ENCODE data around the gene TBP.

The TBP gene

DNA sequence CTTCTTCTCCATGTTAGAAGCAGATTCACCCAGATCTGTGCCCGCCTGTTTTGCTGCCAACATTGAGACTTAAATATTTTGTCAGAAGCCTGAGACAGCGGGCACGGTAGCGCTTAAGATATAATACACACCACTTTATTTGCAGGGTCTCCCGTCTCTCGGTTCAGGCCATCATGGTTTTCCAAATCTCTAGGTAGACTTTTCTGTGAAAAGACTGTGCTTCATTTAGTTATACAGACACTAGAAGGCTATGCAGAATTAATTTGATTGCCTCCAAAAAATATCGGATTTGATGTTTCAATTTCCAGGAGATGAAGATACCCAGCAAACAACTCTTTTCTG is 598 bp downstream of the TBP start:
- DNase-seq (no peak), ATAC-seq (no peak)
- Mint-ChIP-seq H3K4me1 (peaks cover 37% of the 10 kb centered on the region), H3K4me3 (no peak overlapping the region), H3K27ac (no peak overlapping the region), H3K9me3 (no peaks in the 10 kb centered on the region), H3K36me3 (ENCODE audit: low read depth) (peaks cover 27% of the 10 kb centered on the region), H3K27me3 (no peaks in the 10 kb centered on the region)

DNA sequence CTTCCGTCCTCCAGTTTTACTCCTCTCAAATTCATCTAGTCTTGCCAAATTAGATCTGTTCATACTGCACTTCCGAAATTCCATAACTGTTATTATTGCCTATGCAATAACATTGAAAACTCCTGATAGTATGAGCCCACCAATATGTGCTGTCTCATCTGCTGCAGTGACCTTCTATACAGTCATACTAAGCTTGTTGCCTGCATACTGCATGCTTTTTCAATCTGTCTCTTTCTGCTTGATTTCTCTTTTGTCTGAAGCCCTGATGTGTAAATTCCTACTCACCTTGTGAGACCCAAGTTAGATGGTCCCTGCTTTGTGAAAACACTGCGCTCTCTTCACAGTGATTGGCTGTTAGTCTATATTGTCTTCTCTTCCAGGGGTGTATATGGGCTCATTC is 1.1 kb downstream of the TBP start:
- H3K36me3 Mint-ChIP-seq (ENCODE audit: low read depth) = peaks cover 27% of the 10 kb centered on the region
- ATAC-seq (no peak), DNase-seq (no peak)
- no peaks in the 10 kb centered on the region for H3K9me3 Mint-ChIP-seq
- H3K27ac Mint-ChIP-seq = no peak overlapping the region
- H3K27me3 Mint-ChIP-seq = no peaks in the 10 kb centered on the region
- peaks cover 33% of the 10 kb centered on the region for H3K4me1 Mint-ChIP-seq
- no peak overlapping the region for H3K4me3 Mint-ChIP-seq

DNA sequence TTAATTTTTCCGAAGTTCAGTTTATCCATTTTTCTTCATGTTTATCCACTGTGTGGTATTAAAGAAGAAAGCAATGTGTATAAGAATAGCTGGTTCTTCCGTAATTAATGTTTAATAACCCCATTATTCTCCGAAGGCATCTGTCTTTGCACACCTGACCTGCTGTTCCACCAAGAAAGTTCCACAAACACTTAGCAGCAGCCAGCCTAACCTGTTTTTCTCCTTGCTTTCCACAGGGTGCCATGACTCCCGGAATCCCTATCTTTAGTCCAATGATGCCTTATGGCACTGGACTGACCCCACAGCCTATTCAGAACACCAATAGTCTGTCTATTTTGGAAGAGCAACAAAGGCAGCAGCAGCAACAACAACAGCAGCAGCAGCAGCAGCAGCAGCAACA is 7.4 kb downstream of the TBP start:
- Mint-ChIP-seq H3K4me1 (peaks cover 19% of the 10 kb centered on the region), H3K9me3 (no peaks in the 10 kb centered on the region), H3K36me3 (ENCODE audit: low read depth) (peaks cover 42% of the 10 kb centered on the region)

DNA sequence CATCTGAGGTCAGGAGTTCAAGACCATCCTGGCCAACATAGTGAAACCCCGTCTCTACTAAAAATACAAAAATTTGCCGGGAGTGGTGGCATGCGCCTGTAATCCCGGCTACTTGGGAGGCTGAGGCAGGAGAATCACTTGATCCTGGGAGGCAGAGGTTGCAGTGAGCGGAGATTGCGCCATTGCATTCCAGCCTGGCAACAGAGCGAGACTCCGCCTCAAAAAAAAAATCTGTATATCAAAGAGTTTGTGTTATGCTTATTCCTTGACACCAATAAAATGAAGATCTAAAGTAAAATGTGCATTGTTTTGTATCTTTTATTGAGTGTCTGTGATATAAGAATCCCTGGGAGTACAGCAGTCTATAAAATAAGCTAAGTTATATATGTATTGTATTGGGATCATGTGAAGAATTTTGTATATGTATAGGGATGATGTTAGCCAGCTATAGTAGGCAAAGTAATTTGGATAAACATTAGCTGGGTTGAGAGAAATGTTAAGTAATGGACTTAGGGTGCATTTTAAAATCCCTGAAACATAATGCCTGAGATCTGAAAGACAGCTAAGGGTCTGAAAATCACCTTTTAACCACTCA is 10.9 kb downstream of the TBP start:
- Mint-ChIP-seq H3K36me3 (ENCODE audit: low read depth) (peaks cover 46% of the 10 kb centered on the region), H3K4me3 (no peak overlapping the region), H3K4me1 (peaks cover 2% of the 10 kb centered on the region), H3K27me3 (no peaks in the 10 kb centered on the region), H3K9me3 (no peaks in the 10 kb centered on the region), H3K27ac (no peak overlapping the region)
- ATAC-seq (no peak), DNase-seq (no peak)

More for the DNA sequence above, 7.4 kb downstream of the TBP start:
- Mint-ChIP-seq H3K27ac (no peak overlapping the region), H3K27me3 (no peaks in the 10 kb centered on the region), H3K4me3 (no peak overlapping the region)
- DNase-seq = no peak
- ATAC-seq = no peak

DNA sequence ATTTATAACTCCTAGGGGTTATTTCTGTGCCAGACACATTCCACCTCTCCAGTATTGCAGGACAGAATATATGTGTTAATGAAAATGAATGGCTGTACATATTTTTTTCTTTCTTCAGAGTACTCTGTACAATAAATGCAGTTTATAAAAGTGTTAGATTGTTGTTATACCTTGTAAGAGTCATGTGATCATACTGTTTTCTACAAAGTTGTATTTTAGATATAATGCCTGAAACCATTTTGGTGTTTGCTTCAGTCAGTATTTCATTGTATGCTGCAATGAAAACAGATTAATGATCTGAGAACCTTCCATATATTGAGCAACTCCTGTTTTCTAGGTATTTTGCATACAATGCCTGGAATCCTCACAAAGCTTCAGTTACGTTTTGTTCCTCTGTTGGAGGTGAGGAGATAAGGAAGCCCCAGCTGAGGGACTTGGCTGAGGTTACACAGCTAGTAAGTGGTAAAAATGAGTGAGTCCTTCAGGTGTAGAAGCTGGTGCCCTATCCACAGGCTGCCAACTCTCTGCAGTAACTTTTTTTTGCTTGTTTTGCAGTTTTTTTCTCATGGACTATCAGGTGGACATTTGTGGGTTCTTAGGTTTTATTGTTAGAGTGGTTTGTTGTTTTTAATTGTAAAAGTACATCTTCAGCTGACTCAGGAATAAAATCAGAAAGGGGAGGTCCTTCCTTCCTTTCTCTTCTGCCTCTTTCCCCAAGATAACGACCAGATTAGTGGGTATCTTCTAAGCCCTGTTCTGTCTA is 18.7 kb downstream of the TBP start:
- ATAC-seq = no peak
- no peak overlapping the region for H3K27ac Mint-ChIP-seq
- H3K36me3 Mint-ChIP-seq (ENCODE audit: low read depth) = peaks cover 36% of the 10 kb centered on the region

DNA sequence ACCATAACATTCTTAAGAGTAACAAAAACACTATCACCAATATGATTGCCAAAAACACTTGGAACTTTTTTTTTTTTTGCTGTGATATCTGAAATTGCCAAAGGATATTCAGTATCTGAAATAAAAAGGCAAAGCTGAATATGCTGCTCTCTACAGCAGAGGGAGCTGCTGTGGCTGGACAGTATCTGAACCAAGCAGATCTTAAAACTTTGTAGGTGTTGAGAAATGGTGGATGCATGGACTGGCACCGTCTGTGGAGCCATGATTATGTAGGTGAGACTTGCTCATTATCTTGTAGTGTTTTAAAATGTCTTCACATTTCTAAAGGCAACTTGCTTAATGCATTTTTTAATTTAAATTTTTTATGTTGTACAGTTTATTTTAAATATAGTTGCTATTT is 21.1 kb downstream of the TBP start:
- H3K4me1 Mint-ChIP-seq = peaks cover 7% of the 10 kb centered on the region
- H3K27ac Mint-ChIP-seq = no peak overlapping the region
- no peak for ATAC-seq

More for the DNA sequence above, 18.7 kb downstream of the TBP start:
- Mint-ChIP-seq H3K9me3 (no peaks in the 10 kb centered on the region), H3K4me1 (no peaks in the 10 kb centered on the region), H3K4me3 (no peak overlapping the region), H3K27me3 (no peaks in the 10 kb centered on the region)
- DNase-seq = no peak

DNA sequence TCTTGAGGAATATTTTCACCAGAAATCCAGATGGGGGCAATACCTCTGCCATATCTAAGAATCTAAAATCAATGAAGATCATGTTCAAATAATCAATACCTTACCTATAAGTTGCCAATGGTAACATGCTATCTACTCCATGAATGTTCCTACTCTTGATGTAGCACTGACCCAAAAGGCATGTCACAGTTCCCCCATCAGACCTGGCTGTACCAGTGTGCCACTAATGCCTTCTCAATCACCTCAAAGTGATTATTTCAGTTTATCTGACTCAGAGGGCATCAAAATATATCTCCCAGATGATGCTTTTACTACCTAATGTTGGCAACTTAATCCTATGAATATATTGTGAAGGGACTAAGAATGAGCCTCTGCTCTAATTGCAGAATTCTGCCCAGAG is 24.7 kb downstream of the TBP start:
- H3K4me1 Mint-ChIP-seq = peaks cover 34% of the 10 kb centered on the region
- H3K27ac Mint-ChIP-seq = peak overlapping the region; percentile 21
- no peaks in the 10 kb centered on the region for H3K9me3 Mint-ChIP-seq
- ATAC-seq (no peak), DNase-seq (no peak)
- no peak overlapping the region for H3K4me3 Mint-ChIP-seq
- no peaks in the 10 kb centered on the region for H3K27me3 Mint-ChIP-seq
- peaks cover 61% of the 10 kb centered on the region for H3K36me3 Mint-ChIP-seq (ENCODE audit: low read depth)

More for the DNA sequence above, 21.1 kb downstream of the TBP start:
- H3K9me3 Mint-ChIP-seq = no peaks in the 10 kb centered on the region
- H3K27me3 Mint-ChIP-seq = no peaks in the 10 kb centered on the region
- DNase-seq = no peak
- no peak overlapping the region for H3K4me3 Mint-ChIP-seq
- peaks cover 39% of the 10 kb centered on the region for H3K36me3 Mint-ChIP-seq (ENCODE audit: low read depth)

DNA sequence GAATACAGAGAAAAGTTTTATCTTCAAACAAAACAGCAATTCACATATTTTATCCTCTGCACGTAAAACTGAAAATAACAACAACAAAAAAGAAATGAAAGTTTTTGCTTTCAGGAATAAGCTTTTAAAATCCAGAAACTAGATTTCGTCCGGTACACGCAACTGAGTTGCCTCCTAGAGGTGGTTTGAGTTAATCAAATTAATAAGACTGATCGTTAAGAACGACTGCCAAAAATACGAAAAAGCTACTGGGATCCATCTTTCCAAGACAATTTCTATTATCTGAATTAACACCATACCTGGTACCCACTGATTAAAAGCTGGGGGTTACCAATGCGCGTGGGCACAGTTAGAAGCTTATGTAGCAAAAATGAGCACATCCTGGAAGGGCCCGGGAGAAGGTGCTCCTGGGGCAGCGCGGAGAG is 29.6 kb downstream of the TBP start:
- Mint-ChIP-seq H3K4me3 (peak overlapping the region; percentile 98), H3K9me3 (no peaks in the 10 kb centered on the region), H3K27ac (peak overlapping the region; percentile 94), H3K36me3 (ENCODE audit: low read depth) (peaks cover 46% of the 10 kb centered on the region), H3K27me3 (no peaks in the 10 kb centered on the region), H3K4me1 (peaks cover 41% of the 10 kb centered on the region)
- no peak for DNase-seq
- ATAC-seq = no peak

DNA sequence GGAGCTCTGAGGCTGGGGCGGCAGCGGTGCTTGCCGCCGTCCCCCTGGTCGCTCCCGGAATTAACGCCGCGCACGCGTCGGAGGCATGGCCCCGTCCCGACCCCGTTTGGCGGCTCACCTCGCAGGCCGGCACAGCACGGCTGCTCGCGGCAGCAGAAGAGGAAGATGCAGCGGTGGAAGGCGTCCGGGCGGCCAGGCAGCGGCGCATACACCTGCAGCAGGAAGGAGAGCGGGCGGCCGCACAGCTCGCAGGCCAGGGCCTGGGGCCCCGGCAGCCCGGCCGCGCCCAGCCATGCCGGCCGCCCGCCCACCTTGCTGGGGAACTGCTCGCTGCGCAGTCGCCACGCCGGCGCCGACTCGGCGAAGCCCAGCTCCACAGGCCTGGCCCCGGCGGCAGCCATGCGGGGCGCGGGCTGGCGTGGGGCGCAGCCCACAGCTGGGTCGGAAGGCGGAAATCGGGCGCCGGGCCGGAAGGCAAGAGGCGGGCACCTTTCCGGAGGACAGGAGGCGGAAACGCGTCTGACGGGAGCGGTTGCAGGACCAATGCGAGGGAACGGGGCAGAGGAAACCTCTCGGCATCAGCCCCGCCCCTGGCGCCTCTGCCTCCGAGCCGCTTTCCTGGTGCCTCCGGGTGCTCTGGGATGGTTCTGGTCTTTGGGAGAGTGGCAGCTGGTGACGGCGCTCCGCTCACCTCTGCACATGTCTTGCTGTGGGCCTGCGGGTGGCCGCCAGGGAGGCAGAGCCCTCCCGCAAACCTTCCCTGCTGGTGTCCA is 30.2 kb downstream of the TBP start, which contains the start of gene PDCD2:
PDCD2 (minus strand) TSS at position 457 of the 773 bp plus-strand sequence; CDS start at position 401, 56 bp downstream.
- DNase-seq (peak; percentile 92), ATAC-seq (peak; percentile 99)
- Mint-ChIP-seq H3K4me3 (peak within 1 kb of the TSS; percentile 98), H3K27ac (peak within 1 kb of the TSS; percentile 94), H3K4me1 (peaks cover 37% of the 10 kb centered on the region), H3K36me3 (ENCODE audit: low read depth) (peaks cover 41% of the 10 kb centered on the region), H3K9me3 (no peaks in the 10 kb centered on the region), H3K27me3 (peaks cover under 1% of the 10 kb centered on the region)

DNA sequence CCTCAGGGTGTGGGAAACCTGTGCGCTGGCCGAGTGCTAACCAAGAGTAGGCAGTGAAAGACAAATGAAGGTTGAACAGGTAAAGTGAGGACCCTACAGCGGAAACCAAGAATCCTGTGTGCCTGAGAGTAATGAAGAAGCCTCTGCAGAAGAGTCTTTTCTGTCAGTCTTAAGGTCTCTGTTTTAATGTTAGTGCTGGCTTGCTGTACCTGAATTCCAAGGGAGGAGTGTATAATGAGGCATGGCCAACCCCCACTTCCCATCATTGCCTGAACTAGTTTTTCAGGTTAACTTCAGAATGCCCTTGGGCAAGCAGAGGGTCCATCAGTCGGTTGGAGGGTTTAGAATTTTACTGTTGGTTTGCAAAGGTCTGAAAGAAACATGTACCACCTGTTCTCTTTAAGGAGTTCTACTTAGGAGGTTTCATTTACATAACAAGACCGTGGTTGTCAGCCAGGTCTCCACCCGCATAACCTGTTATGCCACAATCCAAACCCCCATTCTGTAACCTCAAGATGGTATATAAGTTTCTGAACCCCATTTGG is 30.9 kb downstream of the TBP start:
- peaks cover 4% of the 10 kb centered on the region for H3K9me3 Mint-ChIP-seq

DNA sequence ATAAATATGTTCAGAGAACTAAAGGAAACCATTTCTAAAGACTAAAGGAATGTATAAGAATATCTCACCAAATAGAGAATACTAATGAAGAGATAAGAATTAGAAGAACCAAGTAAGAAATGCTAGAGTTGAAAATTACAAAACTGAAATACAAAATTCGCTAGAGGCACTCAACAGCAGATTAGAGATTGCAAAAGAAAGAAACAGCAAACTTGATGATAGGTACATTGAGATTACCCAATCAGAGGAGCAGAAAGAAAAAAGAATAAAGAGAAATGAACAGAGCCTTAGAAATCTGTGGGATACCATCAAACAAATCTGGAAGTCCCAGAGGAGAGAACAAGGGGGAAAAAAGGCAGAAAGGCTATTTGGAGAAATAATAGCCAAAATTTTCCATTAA is 36.6 kb downstream of the TBP start:
- Mint-ChIP-seq H3K27ac (no peak overlapping the region), H3K27me3 (peaks cover 18% of the 10 kb centered on the region), H3K4me1 (peaks cover 2% of the 10 kb centered on the region), H3K9me3 (peaks cover 41% of the 10 kb centered on the region), H3K36me3 (ENCODE audit: low read depth) (peaks cover 6% of the 10 kb centered on the region), H3K4me3 (no peak overlapping the region)
- DNase-seq (no peak), ATAC-seq (no peak)

More for the DNA sequence above, 30.9 kb downstream of the TBP start:
- H3K27me3 Mint-ChIP-seq = peaks cover 6% of the 10 kb centered on the region
- peaks cover 36% of the 10 kb centered on the region for H3K4me1 Mint-ChIP-seq
- H3K4me3 Mint-ChIP-seq = peak overlapping the region; percentile 98
- DNase-seq (no peak), ATAC-seq (no peak)
- H3K36me3 Mint-ChIP-seq (ENCODE audit: low read depth) = peaks cover 38% of the 10 kb centered on the region
- H3K27ac Mint-ChIP-seq = peak overlapping the region; percentile 90

DNA sequence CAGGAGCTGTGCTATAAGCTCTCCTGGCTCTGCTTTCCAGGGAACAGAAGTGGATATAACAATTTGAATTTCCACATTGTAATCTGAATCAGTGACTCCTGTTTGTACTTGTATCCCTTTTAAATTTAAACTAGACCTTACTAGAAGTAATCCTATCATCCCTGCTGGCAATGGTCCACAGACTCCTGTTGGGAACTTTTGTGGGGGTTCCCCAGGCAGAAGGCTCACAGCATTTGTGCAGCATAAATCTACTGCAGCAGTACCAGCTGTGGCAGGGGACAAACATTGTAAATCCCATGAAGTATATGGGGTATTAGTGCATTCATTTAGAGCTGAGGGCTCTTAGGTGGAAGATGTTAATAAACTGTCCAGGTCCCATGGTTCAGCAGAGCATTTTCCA is 42.3 kb downstream of the TBP start:
- peaks cover 20% of the 10 kb centered on the region for H3K27me3 Mint-ChIP-seq
- peaks cover 3% of the 10 kb centered on the region for H3K36me3 Mint-ChIP-seq (ENCODE audit: low read depth)
- H3K4me1 Mint-ChIP-seq = no peaks in the 10 kb centered on the region
- ATAC-seq = no peak
- H3K4me3 Mint-ChIP-seq = no peak overlapping the region
- H3K27ac Mint-ChIP-seq = no peak overlapping the region
- H3K9me3 Mint-ChIP-seq = peaks cover 28% of the 10 kb centered on the region
- DNase-seq = no peak

DNA sequence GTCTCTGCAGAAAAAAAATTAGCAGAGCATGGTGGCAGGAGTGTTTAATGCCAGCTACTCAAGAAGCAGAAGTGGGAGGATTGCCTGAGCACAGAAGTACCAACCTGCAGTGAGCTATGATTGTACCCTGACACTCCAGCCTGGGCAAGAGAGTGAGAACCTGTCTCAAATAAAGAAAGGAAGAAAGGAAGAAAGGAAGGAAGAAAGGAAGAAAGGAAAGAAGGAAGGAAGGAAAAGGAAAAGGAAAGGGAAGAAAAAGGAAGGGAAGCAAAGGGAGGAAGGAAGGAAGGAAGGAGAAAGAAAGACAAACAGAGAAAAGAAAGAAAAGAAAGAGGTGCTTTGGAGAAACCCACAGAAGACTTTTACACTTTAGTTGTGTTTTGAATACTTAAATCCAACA is 43.1 kb downstream of the TBP start:
- Mint-ChIP-seq H3K4me1 (no peaks in the 10 kb centered on the region), H3K27ac (no peak overlapping the region), H3K27me3 (peaks cover 20% of the 10 kb centered on the region), H3K4me3 (no peak overlapping the region), H3K9me3 (peaks cover 20% of the 10 kb centered on the region), H3K36me3 (ENCODE audit: low read depth) (no peaks in the 10 kb centered on the region)
- no peak for ATAC-seq
- no peak for DNase-seq

DNA sequence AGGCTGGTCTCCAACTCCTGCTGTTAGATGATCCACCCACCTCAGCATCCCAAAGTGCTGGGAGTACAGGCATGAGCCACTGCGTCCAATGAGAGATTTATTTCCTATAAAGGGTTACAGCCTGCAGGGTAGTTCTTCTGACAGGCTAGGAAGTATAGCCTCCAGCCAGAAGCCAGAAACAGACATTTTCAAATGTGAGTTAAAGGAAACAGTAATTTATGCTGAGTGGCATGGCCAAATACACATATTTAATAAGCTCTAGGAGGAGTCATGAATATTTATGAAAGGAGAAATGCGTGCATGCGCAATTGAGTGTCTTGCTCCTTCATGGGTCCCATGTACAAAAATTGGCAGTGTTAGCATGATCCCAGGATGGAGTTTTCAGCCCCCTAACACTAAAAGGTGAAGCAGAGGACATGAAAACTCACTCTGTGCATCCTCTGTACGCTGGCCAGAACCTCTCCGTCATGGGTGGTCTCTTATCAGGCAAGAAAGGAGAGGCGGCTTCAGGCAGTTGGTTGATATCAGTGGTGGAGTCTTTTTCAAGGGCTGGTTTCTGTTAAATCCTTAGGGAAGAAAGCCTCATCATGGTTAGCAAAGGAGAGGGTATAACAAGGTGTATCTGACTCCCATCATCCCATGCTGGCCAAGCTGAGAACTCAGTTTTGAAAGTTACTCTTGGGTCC is 51.5 kb downstream of the TBP start:
- Mint-ChIP-seq H3K9me3 (no peaks in the 10 kb centered on the region), H3K4me3 (no peak overlapping the region), H3K36me3 (ENCODE audit: low read depth) (no peaks in the 10 kb centered on the region), H3K27ac (no peak overlapping the region), H3K27me3 (peaks cover 58% of the 10 kb centered on the region), H3K4me1 (no peaks in the 10 kb centered on the region)
- DNase-seq = no peak
- no peak for ATAC-seq

Measured in activated naive CD8-positive, alpha-beta T cell treated with anti-CD3 and anti-CD28 coated beads, Interleukin-2, amount 50 U/mL, for 24 hours (primary cell).